ENCODE measurements around the gene ZBTB25. TPM values are rescaled to one million over a fixed set of nuclear protein-coding genes. Genes with fewer than 3 reads are reported as not detected.

ZBTB25 gene
- total and polyA plus RNA-seq, 10 of the 15 experiments (the other 5 are each of a cell fraction or from before 2014, with no cell fraction given) = 4.1 to 33.9 (median 9.7) TPM

DNA sequence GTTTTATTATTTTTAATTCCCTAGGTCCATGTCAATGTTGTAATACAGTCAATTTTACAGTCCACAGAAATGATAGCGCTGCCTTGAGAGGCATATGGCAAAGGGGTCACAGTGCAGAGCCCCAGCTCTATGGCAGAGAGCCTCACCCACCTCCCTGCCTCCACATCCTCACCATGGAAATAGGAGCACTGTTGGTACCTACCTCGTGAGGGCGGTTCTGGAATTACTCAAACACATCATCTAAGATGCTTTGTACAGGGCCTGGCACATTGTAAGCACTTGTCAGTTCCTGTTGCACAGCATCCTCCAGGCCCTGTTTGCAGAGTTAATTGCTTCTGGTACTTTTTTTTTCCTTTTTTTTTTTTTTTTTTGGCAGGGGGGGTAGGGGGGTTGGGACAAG lies 42.4 kb downstream of the ZBTB25 start:
- CTCF ChIA-PET = interaction anchor here (1.8 to 2.9 kb wide), 2 partner anchors 32 to 42 kb away, joined by 3 to 21 read pairs; no protein-coding TSS in a partner anchor
- no peak overlapping the region for H2AFZ ChIP-seq (ENCODE audit: control insufficient read depth, low read depth, low read length)
- TF ChIP-seq, protein P1, sequence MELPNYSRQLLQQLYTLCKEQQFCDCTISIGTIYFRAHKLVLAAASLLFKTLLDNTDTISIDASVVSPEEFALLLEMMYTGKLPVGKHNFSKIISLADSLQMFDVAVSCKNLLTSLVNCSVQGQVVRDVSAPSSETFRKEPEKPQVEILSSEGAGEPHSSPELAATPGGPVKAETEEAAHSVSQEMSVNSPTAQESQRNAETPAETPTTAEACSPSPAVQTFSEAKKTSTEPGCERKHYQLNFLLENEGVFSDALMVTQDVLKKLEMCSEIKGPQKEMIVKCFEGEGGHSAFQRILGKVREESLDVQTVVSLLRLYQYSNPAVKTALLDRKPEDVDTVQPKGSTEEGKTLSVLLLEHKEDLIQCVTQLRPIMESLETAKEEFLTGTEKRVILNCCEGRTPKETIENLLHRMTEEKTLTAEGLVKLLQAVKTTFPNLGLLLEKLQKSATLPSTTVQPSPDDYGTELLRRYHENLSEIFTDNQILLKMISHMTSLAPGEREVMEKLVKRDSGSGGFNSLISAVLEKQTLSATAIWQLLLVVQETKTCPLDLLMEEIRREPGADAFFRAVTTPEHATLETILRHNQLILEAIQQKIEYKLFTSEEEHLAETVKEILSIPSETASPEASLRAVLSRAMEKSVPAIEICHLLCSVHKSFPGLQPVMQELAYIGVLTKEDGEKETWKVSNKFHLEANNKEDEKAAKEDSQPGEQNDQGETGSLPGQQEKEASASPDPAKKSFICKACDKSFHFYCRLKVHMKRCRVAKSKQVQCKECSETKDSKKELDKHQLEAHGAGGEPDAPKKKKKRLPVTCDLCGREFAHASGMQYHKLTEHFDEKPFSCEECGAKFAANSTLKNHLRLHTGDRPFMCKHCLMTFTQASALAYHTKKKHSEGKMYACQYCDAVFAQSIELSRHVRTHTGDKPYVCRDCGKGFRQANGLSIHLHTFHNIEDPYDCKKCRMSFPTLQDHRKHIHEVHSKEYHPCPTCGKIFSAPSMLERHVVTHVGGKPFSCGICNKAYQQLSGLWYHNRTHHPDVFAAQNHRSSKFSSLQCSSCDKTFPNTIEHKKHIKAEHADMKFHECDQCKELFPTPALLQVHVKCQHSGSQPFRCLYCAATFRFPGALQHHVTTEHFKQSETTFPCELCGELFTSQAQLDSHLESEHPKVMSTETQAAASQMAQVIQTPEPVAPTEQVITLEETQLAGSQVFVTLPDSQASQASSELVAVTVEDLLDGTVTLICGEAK (IDR thresholded peaks at IDR 0.05; ENCODE audit: borderline replicate concordance) = no peak
- TF ChIP-seq, protein P2, sequence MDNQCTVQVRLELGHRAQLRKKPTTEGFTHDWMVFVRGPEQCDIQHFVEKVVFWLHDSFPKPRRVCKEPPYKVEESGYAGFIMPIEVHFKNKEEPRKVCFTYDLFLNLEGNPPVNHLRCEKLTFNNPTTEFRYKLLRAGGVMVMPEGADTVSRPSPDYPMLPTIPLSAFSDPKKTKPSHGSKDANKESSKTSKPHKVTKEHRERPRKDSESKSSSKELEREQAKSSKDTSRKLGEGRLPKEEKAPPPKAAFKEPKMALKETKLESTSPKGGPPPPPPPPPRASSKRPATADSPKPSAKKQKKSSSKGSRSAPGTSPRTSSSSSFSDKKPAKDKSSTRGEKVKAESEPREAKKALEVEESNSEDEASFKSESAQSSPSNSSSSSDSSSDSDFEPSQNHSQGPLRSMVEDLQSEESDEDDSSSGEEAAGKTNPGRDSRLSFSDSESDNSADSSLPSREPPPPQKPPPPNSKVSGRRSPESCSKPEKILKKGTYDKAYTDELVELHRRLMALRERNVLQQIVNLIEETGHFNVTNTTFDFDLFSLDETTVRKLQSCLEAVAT (IDR thresholded peaks at IDR 0.05) = no peak
- no peak for TF ChIP-seq ZNF622 (IDR thresholded peaks at IDR 0.05)
- no peaks in the 10 kb centered on the region for H3K9me3 ChIP-seq (replicated peaks; ENCODE audit: control insufficient read depth, insufficient read depth, low read length)
- intact Hi-C loops (cut with micrococcal nuclease; ENCODE audit: unreplicated experiment) = no loop called here
- H3K36me3 ChIP-seq (ENCODE audit: control insufficient read depth in 2 of 2, insufficient read depth in 2 of 2, low read length in 1 of 2) = peaks cover 1 to 8% of the 10 kb centered on the region in 2 experiments; a peak in 3 of 4 replicates
- SMC1A ChIA-PET (ENCODE audit: uncharacterized antibody, unreplicated experiment) = interaction anchor here (4.7 kb wide), 1 partner anchor 32 kb away, joined by 29 read pairs; no protein-coding TSS in a partner anchor
- peaks cover 30% of the 10 kb centered on the region for H3K4me1 ChIP-seq (ENCODE audit: control insufficient read depth, insufficient read depth, low read length)
- RAD21 ChIA-PET (ENCODE audit: unreplicated experiment) = interaction anchor here (0.7 to 0.9 kb wide), 2 partner anchors 10 to 15 kb away, joined by 3 read pairs; no protein-coding TSS in a partner anchor
- no peak overlapping the region for H3K4me2 ChIP-seq (ENCODE audit: control insufficient read depth, insufficient read depth)
- no peak overlapping the region for H3K4me3 ChIP-seq
- H3K27ac ChIP-seq (ENCODE audit: control insufficient read depth, insufficient read depth) = no peak overlapping the region
- WGBS (ENCODE audit: insufficient coverage, insufficient replicate concordance, low lambda C conversion rate, missing lambda C conversion rate) = 87% methylated on average over 3 of the region's 3 CpGs
- no peaks in the 10 kb centered on the region for H4K20me1 ChIP-seq (ENCODE audit: control insufficient read depth, insufficient read depth)
- no TSS peak for BruUV-seq (replicated peaks)
- in situ Hi-C loops (cut with MboI) = no loop called here
- ATAC-seq (no peak), DNase-seq (ENCODE audit: low read depth, low spot score) (no peak), FAIRE-seq (no peak)
- no peak overlapping the region for H3K9ac ChIP-seq (ENCODE audit: control insufficient read depth, insufficient read depth, low read length)
- POLR2A ChIA-PET = interaction anchor here (0.7 to 2.7 kb wide), 2 partner anchors 12 to 70 kb away, joined by 5 to 11 read pairs; no protein-coding TSS in a partner anchor
- H3K27me3 ChIP-seq (replicated peaks in 1 of 2; ENCODE audit: control insufficient read depth in 2 of 2, insufficient read depth in 2 of 2, low read length in 1 of 2) = no peaks in the 10 kb centered on the region
- H3K79me2 ChIP-seq (ENCODE audit: control insufficient read depth, insufficient read depth, low read length) = no peaks in the 10 kb centered on the region

All from GM12878 (cell line).